ENCODE results near the gene ABHD8. TPM values are rescaled to one million over a fixed set of nuclear protein-coding genes. Genes with fewer than 3 reads are reported as not detected.

ABHD8 gene
- total and polyA plus RNA-seq, 2 donors from 2014 or later = 9.6 to 20.0 TPM

GRCh38 chr19:17325881-17326594, 22.8 kb upstream of the ABHD8 start:
- Histone ChIP-seq H3K27ac (ENCODE audit: low read depth in 2 of 2, low read length in 2 of 2) (no peak overlapping the region), H3K27me3 (ENCODE audit: control insufficient read depth, insufficient read depth, low read length) (no peaks in the 10 kb centered on the region), H3K4me3 (ENCODE audit: low read length in 3 of 3) (no peak overlapping the region), H3K9ac (ENCODE audit: low read length in 3 of 3) (no peak overlapping the region), H3K9me3 (ENCODE audit: control insufficient read depth in 2 of 3, insufficient read depth in 1 of 3, low read length in 3 of 3) (no peaks in the 10 kb centered on the region), H3K4me1 (ENCODE audit: control insufficient read depth in 2 of 3, insufficient read depth in 2 of 3, low read depth in 1 of 3, low read length in 3 of 3) (no peaks in the 10 kb centered on the region), H3K36me3 (ENCODE audit: control insufficient read depth in 2 of 3, insufficient read depth in 3 of 3, low read length in 3 of 3) (no peaks in the 10 kb centered on the region)
- no peak for TF ChIP-seq CTCF (IDR thresholded peaks at IDR 0.05; ENCODE audit: borderline replicate concordance, extremely low read depth, insufficient read depth)
- intact Hi-C loops (cut with DNase I) = no loop called here
- DNase-seq (peak in 1 of 5 donors; percentile 90), FAIRE-seq (no peak)

GRCh38 chr19:17325133-17325532, 21.9 kb upstream of the ABHD8 start:
- H3K9me3 ChIP-seq (ENCODE audit: control insufficient read depth in 2 of 3, insufficient read depth in 1 of 3, low read length in 3 of 3) = no peaks in the 10 kb centered on the region
- no peaks in the 10 kb centered on the region for H3K27me3 ChIP-seq (ENCODE audit: control insufficient read depth, insufficient read depth, low read length)
- H3K27ac ChIP-seq (ENCODE audit: low read depth in 2 of 2, low read length in 2 of 2) = no peak overlapping the region
- H3K9ac ChIP-seq (ENCODE audit: low read length in 3 of 3) = no peak overlapping the region
- no peak for DNase-seq
- H3K36me3 ChIP-seq (ENCODE audit: control insufficient read depth in 2 of 3, insufficient read depth in 3 of 3, low read length in 3 of 3) = peaks cover 0 to 3% (median 0%) of the 10 kb centered on the region in 3 donors
- no peaks in the 10 kb centered on the region for H3K4me1 ChIP-seq (ENCODE audit: control insufficient read depth in 2 of 3, insufficient read depth in 2 of 3, low read depth in 1 of 3, low read length in 3 of 3)
- no peak for FAIRE-seq
- H3K4me3 ChIP-seq (ENCODE audit: low read length in 3 of 3) = no peak overlapping the region
- intact Hi-C loops (cut with DNase I) = no loop called here
- no peak for TF ChIP-seq CTCF (IDR thresholded peaks at IDR 0.05; ENCODE audit: borderline replicate concordance, extremely low read depth, insufficient read depth)

GRCh38 chr19:17324357-17325114, 21.3 kb upstream of the ABHD8 start:
- FAIRE-seq (no peak), DNase-seq (no peak)
- Histone ChIP-seq H3K4me1 (ENCODE audit: control insufficient read depth in 2 of 3, insufficient read depth in 2 of 3, low read depth in 1 of 3, low read length in 3 of 3) (no peaks in the 10 kb centered on the region), H3K9ac (ENCODE audit: low read length in 3 of 3) (no peak overlapping the region), H3K36me3 (ENCODE audit: control insufficient read depth in 2 of 3, insufficient read depth in 3 of 3, low read length in 3 of 3) (peaks cover 0 to 5% (median 0%) of the 10 kb centered on the region in 3 donors), H3K9me3 (ENCODE audit: control insufficient read depth in 2 of 3, insufficient read depth in 1 of 3, low read length in 3 of 3) (no peaks in the 10 kb centered on the region), H3K4me3 (ENCODE audit: low read length in 3 of 3) (no peak overlapping the region), H3K27ac (ENCODE audit: low read depth in 2 of 2, low read length in 2 of 2) (no peak overlapping the region), H3K27me3 (ENCODE audit: control insufficient read depth, insufficient read depth, low read length) (no peaks in the 10 kb centered on the region)
- intact Hi-C loops (cut with DNase I) = no loop called here
- TF ChIP-seq CTCF (IDR thresholded peaks at IDR 0.05; ENCODE audit: borderline replicate concordance, extremely low read depth, insufficient read depth) = no peak

Measured in kidney (tissue), 14 donors.